Neural crest cell (in vitro differentiated cells): Measurements from ENCODE around the gene MYOM1. TPM values are rescaled to one million over a fixed set of nuclear protein-coding genes. Genes with fewer than 3 reads are reported as not detected.

Experiments used
- DNase-seq: peaks from one replicate; pipeline ENCODE4 v3.0.0; 2021; ENCODE audit warnings: low read depth, mixed read lengths, low spot score
- H3K27ac Mint-ChIP-seq: one replicate; pipeline ENCODE4 v1.8.0; 2021; ENCODE audit warnings: mild to moderate bottlenecking, mixed read lengths; ENCODE audit not compliant: unreplicated experiment
- H3K27me3 Mint-ChIP-seq: 2 replicates; pipeline ENCODE4 v1.8.0; 2021; ENCODE audit warnings: low read depth, mild to moderate bottlenecking, mixed read lengths
- H3K36me3 Mint-ChIP-seq: 2 replicates; pipeline ENCODE4 v1.8.0; 2021; ENCODE audit warnings: low read depth, mild to moderate bottlenecking, mixed read lengths
- H3K4me1 Mint-ChIP-seq: 2 replicates; pipeline ENCODE4 v1.8.0; 2021; ENCODE audit warnings: mixed read lengths
- H3K4me3 Mint-ChIP-seq: one replicate; pipeline ENCODE4 v1.8.0; 2021; ENCODE audit warnings: mild to moderate bottlenecking, mixed read lengths
- H3K9me3 Mint-ChIP-seq: 2 replicates; pipeline ENCODE4 v1.8.0; 2021; ENCODE audit warnings: mixed read lengths
- total RNA-seq: library from RNA; stranded (reverse); gene quantifications from 2 replicates; pipeline ENCODE4 v1.2.1, GENCODE V29; 2021
- TF ChIP-seq, protein P1 (sequence below): fragments of 200-600 bp; sonication (generic); conservative IDR thresholded peaks from 2 replicates; pipeline ENCODE4 v1.5.0; 2021; ENCODE audit warnings: antibody characterized with exemption, mild to moderate bottlenecking

The MYOM1 gene
- total RNA-seq, 1 donor from 2014 or later, result 0.89 TPM

DNA sequence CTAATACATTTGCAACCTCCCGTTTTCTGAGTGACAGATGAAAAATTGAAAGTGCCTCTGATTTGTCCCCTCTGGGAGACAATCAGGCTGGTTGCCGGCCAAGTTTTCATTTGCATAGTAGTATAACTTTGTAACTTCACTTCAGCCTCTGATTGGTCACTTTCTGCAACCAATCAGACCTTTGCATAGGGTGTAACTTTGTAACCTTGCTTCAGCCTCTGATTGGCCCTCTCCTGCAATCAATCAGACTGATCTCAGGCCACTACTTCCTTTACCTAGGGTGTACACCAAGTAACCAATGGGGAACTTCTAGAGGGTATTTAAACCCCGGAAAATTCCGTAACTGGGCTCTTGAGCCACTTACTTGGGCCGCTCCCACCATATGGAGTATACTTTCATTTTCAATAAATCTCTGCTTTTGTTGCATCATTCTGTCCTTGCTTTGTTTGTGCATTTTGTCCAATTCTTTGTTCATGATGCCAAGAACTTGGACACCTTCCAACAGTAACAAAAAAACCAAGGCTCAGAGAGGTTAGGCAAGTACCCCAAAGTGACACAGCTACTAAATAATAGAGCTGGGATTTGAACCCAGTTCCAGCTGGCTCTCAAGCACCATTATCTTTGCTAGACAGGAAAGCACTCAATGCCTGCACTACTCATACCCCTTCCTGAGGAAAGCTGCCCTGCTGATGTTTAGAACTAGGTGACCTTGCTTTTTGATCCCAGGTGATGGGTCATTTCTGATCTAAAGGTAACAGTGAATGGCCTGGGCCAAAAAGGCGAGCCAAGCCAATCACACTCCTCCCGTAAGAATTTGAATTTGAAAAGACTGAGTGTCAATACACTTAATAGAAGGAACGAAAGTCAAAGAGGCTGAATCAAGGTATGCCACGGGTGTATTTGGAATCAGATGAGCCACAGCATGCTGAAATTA, 10.9 kb upstream of the MYOM1 start:
- Mint-ChIP-seq H3K36me3 (no peaks in the 10 kb centered on the region), H3K9me3 (no peaks in the 10 kb centered on the region), H3K4me3 (no peak overlapping the region), H3K27ac (no peak overlapping the region), H3K4me1 (peaks cover 4% of the 10 kb centered on the region), H3K27me3 (no peaks in the 10 kb centered on the region)
- DNase-seq, result no peak
- TF ChIP-seq, protein P1, sequence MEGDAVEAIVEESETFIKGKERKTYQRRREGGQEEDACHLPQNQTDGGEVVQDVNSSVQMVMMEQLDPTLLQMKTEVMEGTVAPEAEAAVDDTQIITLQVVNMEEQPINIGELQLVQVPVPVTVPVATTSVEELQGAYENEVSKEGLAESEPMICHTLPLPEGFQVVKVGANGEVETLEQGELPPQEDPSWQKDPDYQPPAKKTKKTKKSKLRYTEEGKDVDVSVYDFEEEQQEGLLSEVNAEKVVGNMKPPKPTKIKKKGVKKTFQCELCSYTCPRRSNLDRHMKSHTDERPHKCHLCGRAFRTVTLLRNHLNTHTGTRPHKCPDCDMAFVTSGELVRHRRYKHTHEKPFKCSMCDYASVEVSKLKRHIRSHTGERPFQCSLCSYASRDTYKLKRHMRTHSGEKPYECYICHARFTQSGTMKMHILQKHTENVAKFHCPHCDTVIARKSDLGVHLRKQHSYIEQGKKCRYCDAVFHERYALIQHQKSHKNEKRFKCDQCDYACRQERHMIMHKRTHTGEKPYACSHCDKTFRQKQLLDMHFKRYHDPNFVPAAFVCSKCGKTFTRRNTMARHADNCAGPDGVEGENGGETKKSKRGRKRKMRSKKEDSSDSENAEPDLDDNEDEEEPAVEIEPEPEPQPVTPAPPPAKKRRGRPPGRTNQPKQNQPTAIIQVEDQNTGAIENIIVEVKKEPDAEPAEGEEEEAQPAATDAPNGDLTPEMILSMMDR, result no peak

DNA sequence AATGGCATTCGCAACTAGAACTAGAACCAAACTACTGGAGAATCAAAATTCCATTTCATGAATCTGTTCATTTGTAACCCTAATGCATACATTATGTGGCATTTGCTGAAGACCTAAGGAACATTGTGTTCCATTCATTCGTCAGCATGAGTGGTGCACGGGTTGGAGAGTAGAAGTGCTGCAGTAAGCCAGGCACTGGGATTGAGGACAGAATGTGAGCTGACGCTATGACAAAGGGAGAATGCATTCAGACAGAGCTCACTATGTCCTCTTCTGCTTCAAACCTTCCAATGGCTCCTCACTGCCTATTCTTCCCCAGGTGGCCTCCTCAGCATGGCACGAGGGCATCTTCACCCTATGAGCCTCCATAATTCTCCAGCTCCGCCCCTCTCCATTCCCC, 6.3 kb upstream of the MYOM1 start:
- Mint-ChIP-seq H3K4me1 (peaks cover 5% of the 10 kb centered on the region), H3K36me3 (no peaks in the 10 kb centered on the region), H3K27ac (no peak overlapping the region)

DNA sequence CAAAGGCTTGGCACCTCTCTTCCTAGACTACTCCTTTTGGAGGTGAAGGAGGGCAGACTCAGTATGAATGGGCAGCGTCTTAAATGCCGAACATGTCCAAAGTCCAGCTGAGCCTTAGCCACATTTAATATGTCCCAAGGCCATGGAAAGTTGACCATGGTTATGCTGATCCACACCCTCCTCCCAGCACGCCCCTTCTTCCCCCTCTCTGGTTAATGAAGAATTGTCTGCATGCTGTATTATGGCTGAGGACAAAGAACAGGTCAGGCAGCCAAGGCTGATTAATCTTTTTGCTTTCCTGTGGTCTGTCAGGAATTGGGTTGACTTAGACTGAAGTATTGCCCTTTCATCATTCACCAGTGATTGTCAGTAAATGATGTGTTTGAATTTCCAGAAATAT, 5.8 kb upstream of the MYOM1 start:
- Mint-ChIP-seq H3K36me3 (no peaks in the 10 kb centered on the region), H3K27me3 (no peaks in the 10 kb centered on the region), H3K4me1 (peaks cover 8% of the 10 kb centered on the region), H3K4me3 (no peak overlapping the region), H3K27ac (no peak overlapping the region), H3K9me3 (no peaks in the 10 kb centered on the region)
- TF ChIP-seq, protein P1, result no peak
- no peak for DNase-seq

More for the DNA sequence above, 6.3 kb upstream of the MYOM1 start:
- H3K4me3 Mint-ChIP-seq, result no peak overlapping the region
- no peaks in the 10 kb centered on the region for H3K27me3 Mint-ChIP-seq
- DNase-seq, result no peak
- TF ChIP-seq, protein P1, result no peak
- H3K9me3 Mint-ChIP-seq, result no peaks in the 10 kb centered on the region

- DNase-seq, result no peak
- Mint-ChIP-seq H3K9me3 (no peaks in the 10 kb centered on the region), H3K4me3 (no peak overlapping the region), H3K4me1 (peaks cover 19% of the 10 kb centered on the region), H3K27ac (no peak overlapping the region), H3K27me3 (no peaks in the 10 kb centered on the region), H3K36me3 (no peaks in the 10 kb centered on the region)
- TF ChIP-seq, protein P1, result no peak
These were observed 4.5 kb upstream of the MYOM1 start for GRCh38 chr18:3224223-3224622.

- Mint-ChIP-seq H3K36me3 (no peaks in the 10 kb centered on the region), H3K27me3 (no peaks in the 10 kb centered on the region), H3K4me1 (peaks cover 25% of the 10 kb centered on the region), H3K27ac (no peak overlapping the region), H3K9me3 (no peaks in the 10 kb centered on the region), H3K4me3 (no peak overlapping the region)
- DNase-seq, result no peak
- TF ChIP-seq, protein P1, result no peak
These were observed 3.6 kb upstream of the MYOM1 start for GRCh38 chr18:3223356-3223755.
